Liver (tissue), 9 donors: ENCODE measurements around the gene APOBEC3G. TPM values are rescaled to one million over a fixed set of nuclear protein-coding genes. Genes with fewer than 3 reads are reported as not detected.

Experiments used
- DNase-seq: peaks from one replicate; pipeline ENCODE4 v3.0.0-alpha.2; 2017; ENCODE audit warnings: low spot score
- H3K27ac ChIP-seq, 2 donors: one replicate each; pipeline ENCODE4 v1.7.0; 2013; ENCODE audit warnings: inconsistent platforms in 2 of 2, low read length in 2 of 2, control low read depth in 1 of 2, low read depth in 1 of 2, mild to moderate bottlenecking in 1 of 2
- H3K27me3 ChIP-seq, 4 donors: one replicate each; pipeline versions ENCODE4 v1.6.1 to v1.7.0; 2013; ENCODE audit warnings: low read length in 3 of 4, inconsistent platforms in 1 of 4, mild to moderate bottlenecking in 1 of 4, moderate library complexity in 1 of 4; ENCODE audit not compliant: control insufficient read depth in 4 of 4, insufficient read depth in 4 of 4
- H3K36me3 ChIP-seq, 4 donors: one replicate each; pipeline versions ENCODE4 v1.6.1 to v1.7.0; 2013; ENCODE audit warnings: low read length in 3 of 4, mild to moderate bottlenecking in 3 of 4, low read depth in 1 of 4, moderate library complexity in 1 of 4; ENCODE audit not compliant: control insufficient read depth in 4 of 4, insufficient read depth in 3 of 4
- H3K4me1 ChIP-seq, 4 donors: one replicate each; pipeline versions ENCODE4 v1.6.1 to v1.7.0; 2013; ENCODE audit warnings: low read length in 3 of 4, mild to moderate bottlenecking in 3 of 4, moderate library complexity in 1 of 4; ENCODE audit not compliant: control insufficient read depth in 4 of 4, insufficient read depth in 4 of 4
- H3K4me3 ChIP-seq, 3 donors: one replicate each; pipeline versions ENCODE4 v1.6.1 to v1.7.0; 2013; ENCODE audit warnings: low read length in 3 of 3, control low read depth in 1 of 3, low read depth in 1 of 3, mild to moderate bottlenecking in 1 of 3
- H3K9ac ChIP-seq, 2 donors: one replicate each; pipeline ENCODE4 v1.7.0; 2013; ENCODE audit warnings: low read length in 2 of 2, mild to moderate bottlenecking in 2 of 2, moderate library complexity in 2 of 2, control low read depth in 1 of 2, low read depth in 1 of 2
- H3K9me3 ChIP-seq, 4 donors: one replicate each; pipeline versions ENCODE4 v1.6.1 to v1.7.0; 2013; ENCODE audit warnings: low read length in 3 of 4; ENCODE audit not compliant: control insufficient read depth in 4 of 4
- ATF3 ChIP-seq: IDR thresholded peaks from 2 replicates; pipeline ENCODE4 v1.6.1; 2016; ENCODE audit warnings: antibody characterized with exemption
- CTCF ChIP-seq: fragments of 150-350 bp; IDR thresholded peaks from 2 replicates; pipeline ENCODE4 v1.5.1; 2017; ENCODE audit warnings: improper control_type of control experiment, low read depth, low read length; ENCODE audit not compliant: missing input control
- FOXA2 ChIP-seq: IDR thresholded peaks from 2 replicates; pipeline ENCODE4 v1.6.1; 2016; ENCODE audit warnings: antibody characterized with exemption
- GABPA ChIP-seq, 2 donors: IDR thresholded peaks in 1 of 2; conservative IDR thresholded peaks in 1 of 2; 2 replicates each; pipeline ENCODE4 v1.6.1; 2016; ENCODE audit warnings: antibody characterized with exemption in 2 of 2, mild to moderate bottlenecking in 1 of 2, moderate library complexity in 1 of 2
- HNF4G ChIP-seq: IDR thresholded peaks from 2 replicates; pipeline ENCODE4 v1.6.1; 2016; ENCODE audit warnings: antibody characterized with exemption
- JUND ChIP-seq, 2 donors: IDR thresholded peaks; 2 replicates each; pipeline ENCODE4 v1.6.1; 2016; ENCODE audit warnings: antibody characterized with exemption in 2 of 2
- MAX ChIP-seq: IDR thresholded peaks from 2 replicates; pipeline ENCODE4 v1.6.1; 2016; ENCODE audit warnings: antibody characterized with exemption
- NR2F2 ChIP-seq: IDR thresholded peaks from 2 replicates; pipeline ENCODE4 v1.6.1; 2016; ENCODE audit warnings: antibody characterized with exemption
- RAD21 ChIP-seq, 2 donors: IDR thresholded peaks; 2 replicates each; pipeline ENCODE4 v1.6.1; 2016; ENCODE audit warnings: antibody characterized with exemption in 2 of 2, mild to moderate bottlenecking in 2 of 2
- REST ChIP-seq: IDR thresholded peaks from 2 replicates; pipeline ENCODE4 v1.6.1; 2016; ENCODE audit warnings: antibody characterized with exemption, mild to moderate bottlenecking
- RXRA ChIP-seq, 2 donors: IDR thresholded peaks; 2 replicates each; pipeline ENCODE4 v1.6.1; 2017 to 2018; ENCODE audit warnings: antibody characterized with exemption in 2 of 2, mild to moderate bottlenecking in 1 of 2
- TAF1 ChIP-seq: conservative IDR thresholded peaks from 2 replicates; pipeline ENCODE4 v1.6.1; 2016; ENCODE audit warnings: antibody characterized with exemption, mild to moderate bottlenecking
- YY1 ChIP-seq: IDR thresholded peaks from 2 replicates; pipeline ENCODE4 v1.6.1; 2016; ENCODE audit warnings: antibody characterized with exemption, mild to moderate bottlenecking
- ZBTB33 ChIP-seq: IDR thresholded peaks from 2 replicates; pipeline ENCODE4 v1.6.1; 2016; ENCODE audit warnings: antibody characterized with exemption
- WGBS: extraction: QIAGEN DNeasy Blood & Tissue Kit; methylation state at CpG from one replicate; pipeline ENCODE4 v1.1.7; 2013; 5-methylcytosine and 5-hydroxymethylcytosine counted together
- polyA plus RNA-seq, 2 donors: library from polyadenylated mRNA; stranded (reverse) in 1 of 2; unstranded in 1 of 2; fragments of 200-250 nt in 1 of 2; fragments of >200 nt in 1 of 2; fragmentation: Nextera tagmentation in 1 of 2; extraction: Ambion mirVana in 1 of 2; gene quantifications; one replicate each; pipeline versions ENCODE4 v1.2.1 to v1.2.3, GENCODE V29; 2013 to 2015
- total RNA-seq, 2 donors: library from RNA; depleted of rRNA; stranded (reverse); fragments of >200 nt; gene quantifications; one replicate each; pipeline ENCODE4 v1.2.3, GENCODE V29; 2014
- donor health status: healthy.
- donor health status: healthy.
- donor health status: healthy.
- donor health status: healthy.
- donor health status: healthy.

APOBEC3G gene
- total and polyA plus RNA-seq, 4 donors, result 1.9 to 9.2 (median 2.9) TPM

GRCh38 chr22:39134366-39135091, 57.5 kb downstream of the APOBEC3G start:
- no peak for DNase-seq
- Histone ChIP-seq H3K9me3 (no peaks in the 10 kb centered on the region), H3K27ac (no peak overlapping the region), H3K4me1 (peaks cover 0 to 6% (median 0%) of the 10 kb centered on the region in 4 donors), H3K36me3 (peaks cover 0 to 3% (median 1%) of the 10 kb centered on the region in 4 donors), H3K9ac (no peak overlapping the region), H3K4me3 (no peak overlapping the region), H3K27me3 (no peaks in the 10 kb centered on the region)
- TF ChIP-seq GABPA (IDR thresholded peaks at IDR 0.05 in 1 of 2, conservative IDR thresholded peaks at IDR 0.05 in 1 of 2), result no peak
- 95% methylated on average over 35 of the region's 35 CpGs for WGBS

- TF ChIP-seq CTCF, result peak; percentile 27
- no peak for TF ChIP-seq NR2F2
- TF ChIP-seq RAD21 (IDR thresholded peaks at IDR 0.05), result peak in 1 of 2 donors; percentile 55
- Histone ChIP-seq H3K27me3 (no peaks in the 10 kb centered on the region), H3K27ac (no peak overlapping the region), H3K4me1 (peaks cover 0 to 6% (median 0%) of the 10 kb centered on the region in 4 donors), H3K36me3 (peaks cover 0 to 3% (median 1%) of the 10 kb centered on the region in 4 donors), H3K9me3 (no peaks in the 10 kb centered on the region), H3K9ac (no peak overlapping the region), H3K4me3 (no peak overlapping the region)
- peak; percentile 73 for DNase-seq
- 67% methylated on average over 15 of the region's 15 CpGs for WGBS
Observed at GRCh38 chr22:39135092-39135896, 58.2 kb downstream of the APOBEC3G start.

- H3K36me3 ChIP-seq, result peaks cover 0 to 3% (median 1%) of the 10 kb centered on the region in 4 donors
- H3K27ac ChIP-seq, result no peak overlapping the region
- H3K27me3 ChIP-seq, result no peaks in the 10 kb centered on the region
- no peak overlapping the region for H3K9ac ChIP-seq
- 94% methylated on average over 8 of the region's 8 CpGs for WGBS
- H3K4me1 ChIP-seq, result peaks cover 0 to 3% (median 0%) of the 10 kb centered on the region in 4 donors
- H3K4me3 ChIP-seq, result no peak overlapping the region
- DNase-seq, result no peak
- H3K9me3 ChIP-seq, result no peaks in the 10 kb centered on the region
- TF ChIP-seq REST (no peak), GABPA (IDR thresholded peaks at IDR 0.05 in 1 of 2, conservative IDR thresholded peaks at IDR 0.05 in 1 of 2) (no peak), ATF3 (no peak), FOXA2 (no peak), YY1 (no peak), JUND (IDR thresholded peaks at IDR 0.05) (no peak), ZBTB33 (no peak), TAF1 (no peak), CTCF (no peak), NR2F2 (no peak), HNF4G (no peak), RAD21 (IDR thresholded peaks at IDR 0.05) (no peak), RXRA (IDR thresholded peaks at IDR 0.05) (no peak), MAX (no peak)
Observed at GRCh38 chr22:39136317-39136716, 59.2 kb downstream of the APOBEC3G start.
